GM10248 (cell line): Measurements from ENCODE around the gene ATP10B.

Source experiments
- CTCF ChIA-PET: fragments of 300-600 bp; sonication (Branson Sonifier 250); formaldehyde crosslinking; extraction: SDS; loops from one replicate; lab custom pipeline; 2021; ENCODE audit warnings: antibody characterized with exemption; lab: Yijun Ruan, JAX
- POLR2A ChIA-PET: fragments of 350-650 bp; sonication (Branson Sonifier 250); formaldehyde crosslinking; extraction: SDS; loops from one replicate; lab custom pipeline; 2020; ENCODE audit warnings: antibody characterized with exemption; lab: Yijun Ruan, JAX
- DNase-seq: peaks from one replicate; pipeline ENCODE4 v3.0.0; 2012; ENCODE audit errors: extremely low spot score
- CTCF ChIP-seq: IDR thresholded peaks from 2 replicates; pipeline ENCODE4 v1.5.1; 2012; ENCODE audit warnings: mild to moderate bottlenecking, low read depth; ENCODE audit errors: extremely low read depth, missing control alignments, control extremely low read depth

Gene ATP10B

GRCh38 chr5:160679567-160680309, 172.3 kb downstream of the ATP10B start:
- no peak for TF ChIP-seq CTCF
- CTCF ChIA-PET: interaction anchor here (1.2 to 1.8 kb wide), 2 partner anchors 11 to 12 kb away, joined by 3 to 4 read pairs; no protein-coding TSS in a partner anchor
- no peak for DNase-seq
- POLR2A ChIA-PET: no interaction called here

- ChIA-PET CTCF (interaction anchor here (1.4 to 2.0 kb wide), 4 partner anchors 8 to 237 kb away, joined by 3 to 6 read pairs (median 4); no protein-coding TSS in a partner anchor), POLR2A (no interaction called here)
Observed at GRCh38 chr5:160675988-160676387, 176.0 kb downstream of the ATP10B start.

DNA sequence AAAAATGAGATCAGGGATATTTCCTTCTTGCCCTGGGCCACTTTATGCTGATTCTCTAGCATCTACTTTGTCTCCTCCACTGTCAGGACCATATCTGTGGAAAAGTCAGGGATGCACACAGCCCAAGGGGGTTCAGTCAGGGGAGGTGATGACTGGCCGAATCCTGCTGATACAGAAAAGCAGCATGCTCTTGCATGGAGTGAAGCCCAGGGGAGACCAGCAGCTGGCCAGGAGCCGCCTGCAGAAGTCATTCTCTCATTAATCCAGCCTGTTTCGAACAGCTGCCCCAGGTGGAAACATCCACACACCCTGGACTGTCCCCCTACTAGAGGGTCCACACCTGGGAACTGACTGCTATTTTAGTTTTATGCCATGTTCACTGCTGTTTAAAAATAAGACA, 177.1 kb downstream of the ATP10B start:
- no peak for TF ChIP-seq CTCF
- ChIA-PET POLR2A (no interaction called here), CTCF (no interaction called here)
- no peak for DNase-seq

More at GRCh38 chr5:160675988-160676387, 176.0 kb downstream of the ATP10B start:
- TF ChIP-seq CTCF: no peak
- DNase-seq: no peak

- ChIA-PET POLR2A (no interaction called here), CTCF (no interaction called here)
- no peak for DNase-seq
- no peak for TF ChIP-seq CTCF
Observed at GRCh38 chr5:160672521-160672920, 179.5 kb downstream of the ATP10B start.

DNA sequence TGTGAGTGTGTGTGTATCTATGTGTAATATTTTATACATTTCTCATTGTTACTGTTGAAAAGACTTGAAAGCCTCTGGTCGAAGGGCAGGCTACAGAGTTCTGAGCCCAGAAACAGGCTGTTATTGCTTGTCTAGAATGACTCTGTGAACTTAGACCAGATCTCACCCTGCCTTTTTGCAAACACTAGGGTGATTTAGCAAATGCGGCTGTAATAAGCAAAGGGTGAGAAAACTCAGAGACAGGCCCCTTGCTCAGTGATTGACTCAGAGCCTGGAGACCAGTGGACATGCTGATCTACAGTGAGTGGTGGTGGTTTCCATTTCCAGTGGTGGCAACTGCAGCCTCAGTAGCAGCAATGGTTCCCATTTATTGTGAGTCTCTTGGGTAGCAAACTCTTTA, 183.7 kb downstream of the ATP10B start:
- CTCF ChIA-PET: interaction anchor here (1.7 kb wide), 1 partner anchor 12 kb away, joined by 4 read pairs; no protein-coding TSS in a partner anchor
- TF ChIP-seq CTCF: no peak
- no peak for DNase-seq
- POLR2A ChIA-PET: no interaction called here

DNA sequence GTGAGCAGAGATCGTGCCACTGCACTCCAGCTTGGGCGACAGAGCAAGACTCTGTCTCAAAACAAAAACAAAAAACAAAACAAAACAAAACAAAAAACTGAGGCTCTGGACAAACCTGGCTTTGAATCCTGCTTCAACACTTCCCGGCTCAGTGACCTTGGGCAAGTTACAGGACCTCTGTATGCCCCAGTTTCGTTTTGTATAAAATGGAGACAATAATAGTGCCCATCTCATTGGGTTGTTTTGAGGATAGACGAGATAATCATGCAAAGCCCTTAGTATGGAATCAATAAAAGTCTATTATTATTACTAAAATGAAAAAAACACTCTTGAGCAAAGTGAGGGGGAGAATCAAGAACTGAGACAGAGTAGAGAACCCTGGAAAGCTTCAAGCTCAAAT, 184.9 kb downstream of the ATP10B start:
- DNase-seq: no peak
- ChIA-PET POLR2A (no interaction called here), CTCF (no interaction called here)
- no peak for TF ChIP-seq CTCF
